B cell (primary cell): Measurements from ENCODE around the gene STYX. TPM values are rescaled to one million over a fixed set of nuclear protein-coding genes. Genes with fewer than 3 reads are reported as not detected.

Experiments used
- ATAC-seq: fragments of 200-7000 bp; cut with Tn5 transposase; one replicate; pipeline ENCODE4 v1.10.0; 2021; ENCODE audit warnings: low read depth, mild to moderate bottlenecking, moderate number of reproducible peaks, moderate library complexity
- CTCF ChIA-PET: fragments of 350-600 bp; sonication (Branson Sonifier 250); formaldehyde crosslinking; loops from one replicate; lab custom pipeline; 2021; ENCODE audit warnings: antibody characterized with exemption, inconsistent platforms; lab: Charles Lee
- POLR2A ChIA-PET: fragments of 350-600 bp; sonication (Branson Sonifier 250); formaldehyde crosslinking; loops from one replicate; lab custom pipeline; 2021; ENCODE audit warnings: antibody characterized with exemption; lab: Charles Lee
- DNase-seq: peaks from one replicate; pipeline ENCODE4 v3.0.0; 2013
- H2AFZ ChIP-seq: 2 replicates; pipeline ENCODE4 v1.6.1; 2012; ENCODE audit warnings: mild to moderate bottlenecking, low read depth, low read length; ENCODE audit not compliant: insufficient read depth, poor library complexity, severe bottlenecking
- H3K27ac ChIP-seq, 2 donors: 1 replicate in 1 of 2; 2 replicates in 1 of 2; pipeline ENCODE4 v1.5.1; 2012 to 2013; ENCODE audit warnings: low read length in 2 of 2, mild to moderate bottlenecking in 2 of 2, moderate library complexity in 1 of 2
- H3K27me3 ChIP-seq, 4 experiments: fragments of 200-600 bp in 1 of 4; sonication (generic) in 1 of 4; replicated peaks in 1 of 4; 1 replicate in 2 of 4; 2 replicates in 2 of 4; pipeline versions ENCODE4 v1.6.1 to v1.7.0; 2013 to 2016; ENCODE audit warnings: low read length in 3 of 4, mild to moderate bottlenecking in 2 of 4, mixed read lengths in 1 of 4, moderate library complexity in 1 of 4; ENCODE audit not compliant: insufficient read depth in 4 of 4, control insufficient read depth in 3 of 4; ENCODE audit errors: control extremely low read depth in 1 of 4
- H3K36me3 ChIP-seq, 2 experiments: replicated peaks in 1 of 2; 1 replicate in 1 of 2; 2 replicates in 1 of 2; pipeline versions ENCODE4 v1.6.1 to v1.7.1; 2013; ENCODE audit warnings: low read length in 1 of 2; ENCODE audit not compliant: insufficient read depth in 2 of 2, control insufficient read depth in 1 of 2; ENCODE audit errors: control extremely low read depth in 1 of 2, extremely low read depth in 1 of 2
- H3K4me1 ChIP-seq, 2 donors: fragments of 200-600 bp in 1 of 2; sonication (generic) in 1 of 2; 1 replicate in 1 of 2; 2 replicates in 1 of 2; pipeline versions ENCODE4 v1.5.1 to v1.6.1; 2013 to 2017; ENCODE audit warnings: low read length in 2 of 2; ENCODE audit not compliant: control insufficient read depth in 2 of 2, insufficient read depth in 2 of 2
- H3K4me2 ChIP-seq: replicated peaks from 2 replicates; pipeline ENCODE3; 2012; ENCODE audit warnings: mild to moderate bottlenecking, low read depth, low read length; ENCODE audit not compliant: poor library complexity, severe bottlenecking
- H3K4me3 ChIP-seq, 5 experiments: fragments of 200-600 bp in 1 of 5; sonication (generic) in 1 of 5; 1 replicate in 3 of 5; 2 replicates in 2 of 5; pipeline versions ENCODE4 v1.5.1 to v1.7.0; 2011 to 2016; ENCODE audit warnings: low read length in 4 of 5, mild to moderate bottlenecking in 4 of 5, low read depth in 2 of 5, control low read depth in 1 of 5, moderate library complexity in 1 of 5; ENCODE audit not compliant: insufficient read depth in 1 of 5; ENCODE audit errors: control extremely low read depth in 1 of 5, extremely low read depth in 1 of 5
- H3K79me2 ChIP-seq: fragments of 200-600 bp; sonication (generic); one replicate; pipeline ENCODE4 v1.6.0; 2016; ENCODE audit warnings: low read length; ENCODE audit not compliant: control insufficient read depth, insufficient read depth
- H3K9ac ChIP-seq: fragments of 200-600 bp; sonication (generic); 2 replicates; pipeline ENCODE4 v1.6.1; 2017; ENCODE audit warnings: mild to moderate bottlenecking, low read length, moderate library complexity
- H3K9me3 ChIP-seq, 3 donors: one replicate each; pipeline versions ENCODE4 v1.6.1 to v1.7.1; 2013; ENCODE audit warnings: low read length in 2 of 3; ENCODE audit not compliant: control insufficient read depth in 2 of 3, insufficient read depth in 1 of 3; ENCODE audit errors: control extremely low read depth in 1 of 3
- H4K20me1 ChIP-seq: 2 replicates; pipeline ENCODE4 v1.6.0; 2012; ENCODE audit warnings: mild to moderate bottlenecking, low read length; ENCODE audit not compliant: insufficient read depth, control insufficient read depth, poor library complexity, severe bottlenecking
- H3K27ac Mint-ChIP-seq: one replicate; pipeline ENCODE4 v1.8.0; 2021; ENCODE audit warnings: mixed read lengths
- H3K27me3 Mint-ChIP-seq: one replicate; pipeline ENCODE4 v1.8.0; 2021; ENCODE audit warnings: mixed read lengths
- H3K4me1 Mint-ChIP-seq: one replicate; pipeline ENCODE4 v1.8.0; 2021; ENCODE audit warnings: mixed read lengths
- H3K4me3 Mint-ChIP-seq: one replicate; pipeline ENCODE4 v1.8.0; 2021; ENCODE audit warnings: mixed read lengths
- H3K9me3 Mint-ChIP-seq: one replicate; pipeline ENCODE4 v1.8.0; 2022; ENCODE audit warnings: mixed read lengths; ENCODE audit not compliant: insufficient read depth
- CTCF ChIP-seq: fragments of 200-600 bp; IDR thresholded peaks from one replicate; pipeline ENCODE4 v1.8.0; 2022; ENCODE audit warnings: antibody characterized with exemption, mild to moderate bottlenecking
- EZH2 ChIP-seq: IDR thresholded peaks from 2 replicates; pipeline ENCODE4 v1.6.1; 2012; ENCODE audit warnings: borderline replicate concordance, low read depth, mild to moderate bottlenecking, moderate library complexity, low read length; ENCODE audit not compliant: insufficient read depth, poor library complexity, severe bottlenecking
- WGBS: methylation state at CpG from one replicate; pipeline ENCODE4 v1.1.5; 2013; ENCODE audit warnings: missing lambda C conversion rate; ENCODE audit not compliant: insufficient coverage; 5-methylcytosine and 5-hydroxymethylcytosine counted together
- intact Hi-C: fragments of 100-400 bp; cut with micrococcal nuclease; formaldehyde crosslinking; loops from one replicate; pipeline ENCODE4 v1.10.0; 2022
- polyA plus RNA-seq: library from polyadenylated mRNA; depleted of rRNA; stranded (reverse); fragments of >200 nt; gene quantifications from 2 replicates; pipeline ENCODE4 v1.2.3, GENCODE V29; 2012
- total RNA-seq, 2 donors: library from RNA; stranded (reverse); fragments of 120-200 nt in 1 of 2; gene quantifications; 1 replicate in 1 of 2; 2 replicates in 1 of 2; pipeline versions ENCODE4 v1.2.3 to v1.2.4, GENCODE V29; 2013 to 2022

The STYX gene
- total and polyA plus RNA-seq, 2 donors (not counting 1 experiment from before 2014, with no cell fraction given): 5.0 to 15.7 TPM

- Histone ChIP-seq H3K79me2 (peaks cover 68% of the 10 kb centered on the region), H3K4me3 (no peak overlapping the region), H4K20me1 (peaks cover 15% of the 10 kb centered on the region), H3K27ac (no peak overlapping the region), H2AFZ (no peak overlapping the region), H3K27me3 (no peaks in the 10 kb centered on the region), H3K4me1 (peaks cover 5 to 7% of the 10 kb centered on the region in 2 donors), H3K36me3 (no peaks in the 10 kb centered on the region), H3K4me2 (no peak overlapping the region), H3K9ac (no peak overlapping the region), H3K9me3 (no peaks in the 10 kb centered on the region)
- Mint-ChIP-seq H3K27ac (no peak overlapping the region), H3K4me3 (no peak overlapping the region), H3K9me3 (no peaks in the 10 kb centered on the region), H3K27me3 (no peaks in the 10 kb centered on the region), H3K4me1 (peaks cover 36% of the 10 kb centered on the region)
- POLR2A ChIA-PET: no interaction called here
- ATAC-seq (no peak), DNase-seq (no peak)
- intact Hi-C loops: loop anchor here (10.0 kb wide), 1 partner anchor 1598 kb away; the partner anchor contains the start of gene TRIM9
- TF ChIP-seq CTCF (no peak), EZH2 (no peak)
- WGBS: 75% methylated on average over 2 of the region's 3 CpGs
- CTCF ChIA-PET: no interaction called here
Observed at GRCh38 chr14:52693036-52693435, 36.9 kb upstream of the STYX start.

GRCh38 chr14:52693532-52693931 is 36.4 kb upstream of the STYX start:
- TF ChIP-seq EZH2 (no peak), CTCF (no peak)
- Histone ChIP-seq H3K4me2 (no peak overlapping the region), H3K27me3 (no peaks in the 10 kb centered on the region), H4K20me1 (peaks cover 10% of the 10 kb centered on the region), H3K4me1 (peaks cover 5 to 7% of the 10 kb centered on the region in 2 donors), H3K79me2 (peaks cover 63% of the 10 kb centered on the region), H3K9me3 (no peaks in the 10 kb centered on the region), H2AFZ (no peak overlapping the region), H3K36me3 (no peaks in the 10 kb centered on the region), H3K9ac (no peak overlapping the region), H3K4me3 (no peak overlapping the region), H3K27ac (no peak overlapping the region)
- no peaks in the 10 kb centered on the region for H3K27me3 Mint-ChIP-seq
- DNase-seq (no peak), ATAC-seq (no peak)
- no peaks in the 10 kb centered on the region for H3K9me3 Mint-ChIP-seq
- no CpG with 5 or more reads among the region's 7 CpGs for WGBS
- intact Hi-C loops: loop anchor here (10.0 kb wide), 1 partner anchor 1599 kb away; the partner anchor contains the start of gene TRIM9
- no peak overlapping the region for H3K4me3 Mint-ChIP-seq
- ChIA-PET POLR2A (no interaction called here), CTCF (no interaction called here)
- peaks cover 31% of the 10 kb centered on the region for H3K4me1 Mint-ChIP-seq
- no peak overlapping the region for H3K27ac Mint-ChIP-seq
